Loucy (cell line): ENCODE measurements around the gene DRICH1.
"Not testable (repeated sequence)": the region's sequence is repeated elsewhere in the genome, so short reads cannot be mapped to it uniquely, and the experiment has no call there.

Experiments
- H2AFZ ChIP-seq: fragments of 200-600 bp; sonication (generic); 2 replicates; pipeline ENCODE4 v1.6.0; 2016; ENCODE audit warnings: antibody characterized with exemption, mild to moderate bottlenecking, low read length, moderate library complexity
- H3F3A ChIP-seq: fragments of 200-600 bp; 2 replicates; pipeline ENCODE4 v1.6.0; 2016; ENCODE audit warnings: antibody characterized with exemption, low read depth, mild to moderate bottlenecking
- H3K27me3 ChIP-seq: fragments of 200-600 bp; sonication (generic); 2 replicates; pipeline ENCODE4 v1.6.1; 2014; ENCODE audit warnings: low read length, mild to moderate bottlenecking; ENCODE audit not compliant: insufficient read depth, poor library complexity, severe bottlenecking
- H3K36me3 ChIP-seq: fragments of 200-600 bp; sonication (generic); 2 replicates; pipeline ENCODE4 v1.6.1; 2016; ENCODE audit warnings: low read length; ENCODE audit not compliant: insufficient read depth
- H3K4me1 ChIP-seq: fragments of 200-600 bp; sonication (generic); 2 replicates; pipeline ENCODE4 v1.5.1; 2014; ENCODE audit warnings: low read length, mild to moderate bottlenecking; ENCODE audit not compliant: insufficient read depth, poor library complexity, severe bottlenecking
- H3K4me2 ChIP-seq: fragments of 200-600 bp; sonication (generic); 2 replicates; pipeline ENCODE4 v1.6.0; 2014; ENCODE audit warnings: antibody characterized with exemption, low read length, low read depth, mild to moderate bottlenecking; ENCODE audit not compliant: poor library complexity, severe bottlenecking
- H3K4me3 ChIP-seq: fragments of 200-600 bp; sonication (generic); 2 replicates; pipeline ENCODE4 v1.5.1; 2014; ENCODE audit warnings: low read length, mild to moderate bottlenecking, mixed read lengths; ENCODE audit not compliant: poor library complexity, severe bottlenecking
- H3K79me2 ChIP-seq: fragments of 200-600 bp; sonication (generic); 2 replicates; pipeline ENCODE4 v1.6.1; 2014; ENCODE audit warnings: low read length; ENCODE audit not compliant: insufficient read depth
- H3K9ac ChIP-seq: fragments of 200-600 bp; sonication (generic); 2 replicates; pipeline ENCODE4 v1.6.0; 2014; ENCODE audit warnings: mild to moderate bottlenecking, low read depth, low read length, moderate library complexity; ENCODE audit not compliant: poor library complexity, severe bottlenecking
- H3K9me2 ChIP-seq: fragments of 200-600 bp; sonication (generic); replicated peaks from 2 replicates; pipeline ENCODE4 v1.6.1; 2016; ENCODE audit warnings: low read depth, low read length, mixed read lengths
- H3K9me3 ChIP-seq: fragments of 200-600 bp; sonication (generic); 2 replicates; pipeline ENCODE4 v1.6.1; 2014; ENCODE audit warnings: mild to moderate bottlenecking, antibody characterized with exemption, low read length, low read depth; ENCODE audit not compliant: insufficient read depth
- H4K20me1 ChIP-seq: fragments of 200-600 bp; sonication (generic); 2 replicates; pipeline ENCODE4 v1.6.0; 2014; ENCODE audit warnings: antibody characterized with exemption, low read length, mild to moderate bottlenecking; ENCODE audit not compliant: insufficient read depth, poor library complexity, severe bottlenecking
- CTCF ChIP-seq: fragments of 200-600 bp; sonication (generic); conservative IDR thresholded peaks from 2 replicates; pipeline ENCODE4 v1.5.1; 2014; ENCODE audit warnings: mild to moderate bottlenecking, antibody characterized with exemption, low read length
- EZH2phosphoT487 ChIP-seq: fragments of 200-600 bp; IDR thresholded peaks from 2 replicates; pipeline ENCODE4 v1.6.1; 2018; ENCODE audit warnings: antibody characterized with exemption, mild to moderate bottlenecking, moderate library complexity, borderline replicate concordance

DRICH1 gene

DNA sequence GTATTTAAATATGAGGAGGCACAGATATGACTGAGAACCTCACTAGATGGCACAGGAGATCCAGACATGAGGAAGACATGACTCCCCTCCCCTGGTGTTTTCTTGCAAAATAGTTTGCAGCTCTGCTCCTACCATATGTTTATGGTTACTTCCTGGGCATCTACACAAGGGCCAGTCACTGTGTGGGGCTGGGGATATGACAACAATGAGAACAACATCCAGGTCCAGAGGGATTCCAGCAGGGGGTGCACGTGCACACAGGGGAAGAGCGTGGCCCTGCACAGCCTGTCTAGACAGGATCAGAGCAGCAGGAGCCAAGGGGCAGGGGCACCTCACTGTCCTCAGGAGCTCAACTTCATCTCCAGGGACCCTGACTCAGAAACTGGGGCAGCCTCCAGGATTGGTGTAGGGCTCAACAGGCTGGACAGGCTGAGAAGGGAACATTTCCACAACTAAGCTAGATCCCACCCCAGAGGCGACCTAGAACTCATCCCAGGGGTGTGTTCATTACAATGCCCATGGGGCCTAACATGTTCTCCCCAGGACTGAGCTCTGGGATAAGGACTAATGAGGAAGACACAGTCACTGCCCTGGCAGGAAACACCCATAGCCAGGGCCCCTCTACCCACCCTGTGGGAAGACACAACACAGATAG is 4.6 kb downstream of the DRICH1 start:
- H3K27me3 ChIP-seq, H3K36me3 ChIP-seq, H3K9ac ChIP-seq, H3F3A ChIP-seq, H3K4me1 ChIP-seq, H2AFZ ChIP-seq, H3K4me2 ChIP-seq, H3K9me3 ChIP-seq, H3K79me2 ChIP-seq, H3K9me2 ChIP-seq, H3K4me3 ChIP-seq, H4K20me1 ChIP-seq: not testable (repeated sequence)
- TF ChIP-seq CTCF = peak; percentile 69

DNA sequence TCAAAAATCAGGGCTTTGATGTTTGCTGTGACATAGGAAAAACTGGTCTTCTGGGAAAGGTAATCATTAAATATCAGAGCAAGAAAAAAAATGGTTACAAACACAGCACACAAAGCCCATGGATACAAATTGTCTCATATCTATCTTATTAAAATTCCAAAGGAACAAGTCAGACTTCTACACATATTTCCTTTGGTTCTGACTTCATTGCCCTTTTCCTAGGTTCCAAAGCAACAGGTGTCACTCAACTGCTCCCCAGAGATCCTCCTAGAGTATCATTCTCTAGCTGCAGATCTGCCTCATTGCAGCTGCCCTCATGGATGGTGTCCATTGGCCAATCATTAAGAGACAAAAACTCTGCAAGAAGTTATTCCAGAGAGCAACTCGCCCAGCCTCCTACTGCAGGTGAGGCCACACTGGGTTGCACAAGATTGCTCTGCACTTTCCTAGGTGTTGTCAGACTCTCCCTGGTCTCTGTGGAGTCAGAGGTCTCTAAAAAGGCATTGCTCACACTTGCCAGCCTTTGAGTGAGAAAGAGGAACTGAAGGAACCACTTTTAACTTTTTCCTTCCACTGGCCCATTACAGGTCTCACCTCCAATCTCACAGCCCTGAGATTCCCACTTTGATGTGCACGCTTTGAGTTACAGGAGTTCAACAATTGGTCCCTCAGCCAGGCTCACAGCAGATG is 5.7 kb downstream of the DRICH1 start:
- Histone ChIP-seq H3K9me3 (no peaks in the 10 kb centered on the region), H4K20me1 (no peaks in the 10 kb centered on the region), H3K4me1 (no peaks in the 10 kb centered on the region), H3K27me3 (no peaks in the 10 kb centered on the region), H3K9ac (no peak overlapping the region), H2AFZ (no peak overlapping the region), H3K9me2 (no peaks in the 10 kb centered on the region), H3K4me3 (no peak overlapping the region), H3K79me2 (no peaks in the 10 kb centered on the region), H3K4me2 (no peak overlapping the region), H3F3A (no peaks in the 10 kb centered on the region), H3K36me3 (no peaks in the 10 kb centered on the region)
- no peak for TF ChIP-seq EZH2phosphoT487
- no peak for TF ChIP-seq CTCF

DNA sequence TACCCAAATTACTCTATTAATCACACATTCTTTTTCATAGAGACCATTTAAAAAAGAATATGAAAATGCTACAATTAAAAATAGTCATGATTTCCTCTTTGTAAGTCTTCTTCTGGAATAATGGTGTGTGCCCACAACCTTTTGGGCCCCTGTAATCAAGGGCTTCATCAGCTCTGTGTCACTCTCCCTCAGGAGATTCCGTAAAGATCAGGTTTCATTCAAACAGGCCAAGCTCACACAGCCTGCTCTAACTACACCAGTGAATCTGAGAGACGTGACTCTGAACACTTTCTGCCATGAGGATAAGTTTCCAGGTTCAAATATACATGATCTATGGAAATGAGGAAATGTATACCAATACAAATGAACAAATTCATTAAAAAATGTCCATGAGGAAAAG is 9.5 kb downstream of the DRICH1 start:
- Histone ChIP-seq H3K9ac (no peak overlapping the region), H3K4me2 (no peak overlapping the region), H3K9me3 (no peaks in the 10 kb centered on the region), H2AFZ (no peak overlapping the region), H3K4me3 (no peak overlapping the region), H4K20me1 (no peaks in the 10 kb centered on the region), H3K4me1 (no peaks in the 10 kb centered on the region), H3K9me2 (no peaks in the 10 kb centered on the region), H3K36me3 (no peaks in the 10 kb centered on the region), H3K79me2 (no peaks in the 10 kb centered on the region), H3K27me3 (no peaks in the 10 kb centered on the region), H3F3A (no peaks in the 10 kb centered on the region)
- no peak for TF ChIP-seq CTCF

DNA sequence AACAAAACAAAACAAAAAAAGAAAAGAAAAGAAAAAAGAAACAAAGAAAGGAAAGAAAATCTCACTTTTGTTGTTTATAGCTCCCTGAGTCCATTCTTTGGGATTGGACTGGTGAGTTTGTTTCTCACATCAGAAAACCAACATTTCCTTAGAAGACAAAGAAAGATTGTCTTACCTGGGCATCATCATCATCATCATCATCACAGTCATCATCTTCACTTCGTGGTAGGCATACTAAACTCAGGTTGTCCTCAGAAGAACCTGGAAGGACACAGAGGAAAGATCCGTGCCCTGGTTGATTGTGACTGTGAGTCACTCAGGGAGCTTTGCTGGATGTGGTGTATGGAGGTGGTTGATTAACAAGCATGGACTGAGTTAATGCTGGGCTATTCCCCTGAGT is 10.2 kb downstream of the DRICH1 start:
- not testable (repeated sequence) for H3K4me1 ChIP-seq, H3K4me3 ChIP-seq, H3K9me2 ChIP-seq, H3K9ac ChIP-seq, H3K36me3 ChIP-seq, H3K79me2 ChIP-seq, H4K20me1 ChIP-seq, H3F3A ChIP-seq, H3K4me2 ChIP-seq, H3K9me3 ChIP-seq, H3K27me3 ChIP-seq, H2AFZ ChIP-seq
